Neutrophil (primary cell): Measurements from ENCODE around the gene FAM174C.

Experiments used
- H3K27ac ChIP-seq: fragments of 200-600 bp; sonication (generic); 2 replicates; pipeline ENCODE4 v1.5.1; 2016; ENCODE audit warnings: mild to moderate bottlenecking, moderate library complexity
- H3K27me3 ChIP-seq: fragments of 200-600 bp; sonication (generic); 2 replicates; pipeline ENCODE4 v1.6.0; 2016; ENCODE audit warnings: mild to moderate bottlenecking
- H3K36me3 ChIP-seq: fragments of 200-600 bp; sonication (generic); 2 replicates; pipeline ENCODE4 v1.5.1; 2017
- H3K4me1 ChIP-seq, 2 experiments: fragments of 200-600 bp in 1 of 2; sonication (generic) in 1 of 2; 1 replicate in 1 of 2; 2 replicates in 1 of 2; pipeline versions ENCODE4 v1.5.1 to v1.6.1; 2013 to 2016; ENCODE audit warnings: low read depth in 1 of 2, low read length in 1 of 2, mild to moderate bottlenecking in 1 of 2, moderate library complexity in 1 of 2; ENCODE audit not compliant: control insufficient read depth in 1 of 2, insufficient read depth in 1 of 2
- H3K4me3 ChIP-seq, 2 experiments: fragments of 200-600 bp in 1 of 2; sonication (generic) in 1 of 2; 1 replicate in 1 of 2; 2 replicates in 1 of 2; pipeline ENCODE4 v1.5.1; 2013 to 2016; ENCODE audit warnings: low read depth in 1 of 2, low read length in 1 of 2, mild to moderate bottlenecking in 1 of 2, moderate library complexity in 1 of 2
- H3K9me3 ChIP-seq: fragments of 200-600 bp; sonication (generic); 2 replicates; pipeline ENCODE4 v1.5.1; 2016
- CTCF ChIP-seq: fragments of 200-600 bp; sonication (generic); IDR thresholded peaks from 2 replicates; pipeline ENCODE4 v1.5.1; 2016; ENCODE audit warnings: antibody characterized with exemption

Gene FAM174C

DNA sequence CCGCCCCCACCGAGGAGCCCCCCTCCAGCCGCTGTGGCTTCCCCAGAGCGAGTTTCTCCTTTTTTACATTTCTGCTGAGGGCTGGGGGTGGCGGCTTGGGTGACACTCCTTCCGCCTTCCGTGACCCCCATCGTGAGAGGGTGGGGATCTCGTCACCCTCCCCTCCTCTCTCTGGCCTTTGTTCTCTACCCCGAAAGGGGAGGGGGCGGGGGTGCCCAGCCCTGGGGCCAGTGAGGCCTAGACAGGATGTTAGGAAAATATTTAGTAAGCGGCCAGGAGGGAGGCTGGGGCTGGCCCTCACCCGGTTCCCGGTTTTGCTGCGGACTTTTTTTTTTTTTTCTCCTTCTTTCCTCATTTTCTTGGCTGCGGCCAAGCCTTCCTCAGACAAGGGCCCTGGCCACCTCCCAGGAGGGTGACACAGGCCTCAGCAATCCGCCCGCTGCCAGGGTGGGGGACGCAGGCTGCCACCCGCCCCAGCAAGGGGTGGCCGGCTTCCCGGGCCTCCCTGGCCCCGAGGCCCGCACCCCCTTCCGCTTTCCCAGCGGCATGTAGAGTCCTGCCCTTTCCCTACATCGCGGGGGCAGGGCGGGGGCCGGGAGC lies 23.0 kb upstream of the FAM174C start:
- Histone ChIP-seq H3K4me1 (peaks cover 46 to 54% of the 10 kb centered on the region in 2 experiments), H3K4me3 (peak overlapping the region; percentile 75 to 98), H3K27ac (peak overlapping the region; percentile 100), H3K36me3 (peaks cover 73% of the 10 kb centered on the region), H3K27me3 (no peaks in the 10 kb centered on the region), H3K9me3 (peaks cover 14% of the 10 kb centered on the region)
- TF ChIP-seq CTCF, result no peak

GRCh38 chr19:1252821-1253513 lies 22.4 kb upstream of the FAM174C start:
- Histone ChIP-seq H3K27me3 (no peaks in the 10 kb centered on the region), H3K4me1 (peaks cover 46 to 54% of the 10 kb centered on the region in 2 experiments), H3K9me3 (peaks cover 14% of the 10 kb centered on the region), H3K4me3 (peak overlapping the region; percentile 75 to 98), H3K36me3 (peaks cover 79% of the 10 kb centered on the region), H3K27ac (peak overlapping the region; percentile 100)
- TF ChIP-seq CTCF, result peak; percentile 55

- Histone ChIP-seq H3K27me3 (no peaks in the 10 kb centered on the region), H3K9me3 (peaks cover 14% of the 10 kb centered on the region), H3K27ac (peak overlapping the region; percentile 100), H3K4me3 (peak overlapping the region; percentile 75 to 98), H3K36me3 (peaks cover 85% of the 10 kb centered on the region), H3K4me1 (peaks cover 52 to 54% of the 10 kb centered on the region in 2 experiments)
- TF ChIP-seq CTCF, result no peak
Observed at GRCh38 chr19:1253514-1254080, 21.7 kb upstream of the FAM174C start.

DNA sequence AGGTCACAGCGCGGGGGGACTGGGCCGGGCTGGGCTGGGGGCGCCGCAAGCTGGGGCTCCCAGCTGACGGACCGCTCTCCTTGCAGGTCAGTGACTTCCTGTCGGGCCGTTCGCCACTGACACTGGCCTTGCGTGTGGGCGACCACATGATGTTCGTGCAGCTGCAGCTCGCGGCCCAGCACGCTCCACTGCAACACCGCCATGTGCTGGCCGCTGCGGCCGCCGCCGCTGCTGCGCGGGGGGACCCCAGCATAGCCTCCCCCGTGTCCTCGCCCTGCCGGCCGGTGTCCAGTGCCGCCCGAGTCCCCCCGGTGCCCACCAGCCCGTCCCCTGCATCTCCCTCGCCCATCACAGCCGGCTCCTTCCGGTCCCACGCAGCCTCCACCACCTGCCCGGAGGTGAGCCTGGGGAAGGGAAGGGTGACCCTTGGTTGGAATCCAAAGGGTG lies 21.2 kb upstream of the FAM174C start:
- Histone ChIP-seq H3K4me3 (peak overlapping the region; percentile 75 to 98), H3K27ac (peak overlapping the region; percentile 100), H3K9me3 (peaks cover 14% of the 10 kb centered on the region), H3K36me3 (peaks cover 90% of the 10 kb centered on the region), H3K4me1 (peaks cover 57 to 59% of the 10 kb centered on the region in 2 experiments), H3K27me3 (no peaks in the 10 kb centered on the region)
- TF ChIP-seq CTCF, result no peak

DNA sequence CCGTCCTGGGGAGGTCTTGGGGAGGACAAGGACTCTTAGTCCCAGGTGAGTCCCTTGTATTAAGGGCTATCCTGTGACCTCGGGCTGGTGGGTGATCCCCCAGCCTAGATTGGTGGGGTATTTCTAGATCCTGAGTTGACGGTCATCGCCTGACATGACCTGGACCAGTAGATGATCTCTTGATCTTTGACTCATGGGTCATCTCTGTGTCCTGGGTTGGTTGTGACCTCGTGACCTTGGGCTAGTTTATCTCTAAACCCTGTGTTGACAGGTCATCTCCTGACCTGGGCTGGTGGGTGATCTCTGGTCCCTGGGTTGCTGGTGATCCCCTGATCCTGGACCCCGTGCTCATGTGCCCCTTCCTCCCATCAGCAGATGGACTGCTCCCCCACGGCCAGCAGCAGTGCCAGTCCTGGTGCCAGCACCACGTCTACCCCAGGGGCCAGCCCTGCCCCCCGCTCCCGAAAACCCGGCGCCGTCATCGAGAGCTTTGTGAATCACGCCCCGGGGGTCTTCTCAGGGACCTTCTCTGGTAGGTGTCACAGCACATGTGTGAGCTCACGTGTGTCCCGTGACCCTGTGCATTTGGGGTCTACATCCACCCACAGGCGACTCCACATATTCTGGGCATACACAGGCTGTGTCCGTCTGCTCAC lies 20.7 kb upstream of the FAM174C start:
- TF ChIP-seq CTCF, result no peak
- H3K27ac ChIP-seq, result peak overlapping the region; percentile 100
- peaks cover 62 to 65% of the 10 kb centered on the region in 2 experiments for H3K4me1 ChIP-seq
- H3K36me3 ChIP-seq, result peaks cover 96% of the 10 kb centered on the region
- H3K4me3 ChIP-seq, result peak overlapping the region; percentile 75 to 98
- peaks cover 14% of the 10 kb centered on the region for H3K9me3 ChIP-seq
- H3K27me3 ChIP-seq, result no peaks in the 10 kb centered on the region
